Subcutaneous adipose tissue (tissue), 4 donors: ENCODE data around the gene THRAP3. TPM values are rescaled to one million over a fixed set of nuclear protein-coding genes. Genes with fewer than 3 reads are reported as not detected.

ENCODE experiments used
- total RNA-seq, 4 donors: library from RNA; depleted of rRNA; stranded (reverse); fragments of >200 nt; gene quantifications; one replicate each; pipeline ENCODE4 v1.1.0, GENCODE V29; 2016
- TF ChIP-seq, protein P1 (sequence below): fragments of 450-650 bp; IDR thresholded peaks from one replicate; pipeline ENCODE4 v1.5.1; 2016; ENCODE audit warnings: low read depth, mild to moderate bottlenecking, control low read depth, antibody characterized with exemption, moderate library complexity

THRAP3 gene
- total RNA-seq, 4 donors from 2014 or later: 85.7 to 96.5 (median 87.6) TPM

DNA sequence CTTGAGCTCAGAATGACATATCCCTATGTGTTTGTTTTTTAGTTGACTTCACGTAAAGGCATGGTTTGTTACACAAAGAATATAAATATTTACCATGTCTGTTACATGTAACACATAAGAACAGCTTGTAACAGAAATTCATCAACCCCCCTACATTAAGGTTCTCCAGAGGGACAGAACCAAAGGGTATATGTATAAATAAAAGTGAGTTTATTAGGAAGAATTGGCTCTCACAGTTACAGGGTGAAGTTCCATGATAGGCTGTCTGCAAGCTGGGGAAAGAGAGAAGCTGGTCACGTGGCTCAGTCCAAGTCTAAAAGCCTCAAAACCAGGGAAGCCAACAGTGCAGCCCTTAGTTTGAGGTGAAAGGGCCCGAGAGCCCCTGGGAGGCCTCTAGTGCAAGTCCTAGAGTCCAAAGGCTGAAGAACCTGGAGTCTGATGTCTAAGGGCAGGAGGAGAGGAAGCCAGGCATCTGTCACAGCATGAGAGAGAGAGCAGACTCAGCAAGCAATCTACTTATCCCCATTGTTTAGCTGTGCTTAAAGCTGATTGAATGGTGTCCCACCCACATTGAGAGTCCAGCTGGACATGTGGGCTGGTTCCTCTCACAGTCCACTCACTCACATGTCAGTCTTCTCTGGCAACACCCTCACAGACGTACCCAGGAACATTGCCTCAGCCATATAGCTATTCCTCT lies 15.8 kb downstream of the THRAP3 start:
- TF ChIP-seq, protein P1, sequence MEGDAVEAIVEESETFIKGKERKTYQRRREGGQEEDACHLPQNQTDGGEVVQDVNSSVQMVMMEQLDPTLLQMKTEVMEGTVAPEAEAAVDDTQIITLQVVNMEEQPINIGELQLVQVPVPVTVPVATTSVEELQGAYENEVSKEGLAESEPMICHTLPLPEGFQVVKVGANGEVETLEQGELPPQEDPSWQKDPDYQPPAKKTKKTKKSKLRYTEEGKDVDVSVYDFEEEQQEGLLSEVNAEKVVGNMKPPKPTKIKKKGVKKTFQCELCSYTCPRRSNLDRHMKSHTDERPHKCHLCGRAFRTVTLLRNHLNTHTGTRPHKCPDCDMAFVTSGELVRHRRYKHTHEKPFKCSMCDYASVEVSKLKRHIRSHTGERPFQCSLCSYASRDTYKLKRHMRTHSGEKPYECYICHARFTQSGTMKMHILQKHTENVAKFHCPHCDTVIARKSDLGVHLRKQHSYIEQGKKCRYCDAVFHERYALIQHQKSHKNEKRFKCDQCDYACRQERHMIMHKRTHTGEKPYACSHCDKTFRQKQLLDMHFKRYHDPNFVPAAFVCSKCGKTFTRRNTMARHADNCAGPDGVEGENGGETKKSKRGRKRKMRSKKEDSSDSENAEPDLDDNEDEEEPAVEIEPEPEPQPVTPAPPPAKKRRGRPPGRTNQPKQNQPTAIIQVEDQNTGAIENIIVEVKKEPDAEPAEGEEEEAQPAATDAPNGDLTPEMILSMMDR: no peak

DNA sequence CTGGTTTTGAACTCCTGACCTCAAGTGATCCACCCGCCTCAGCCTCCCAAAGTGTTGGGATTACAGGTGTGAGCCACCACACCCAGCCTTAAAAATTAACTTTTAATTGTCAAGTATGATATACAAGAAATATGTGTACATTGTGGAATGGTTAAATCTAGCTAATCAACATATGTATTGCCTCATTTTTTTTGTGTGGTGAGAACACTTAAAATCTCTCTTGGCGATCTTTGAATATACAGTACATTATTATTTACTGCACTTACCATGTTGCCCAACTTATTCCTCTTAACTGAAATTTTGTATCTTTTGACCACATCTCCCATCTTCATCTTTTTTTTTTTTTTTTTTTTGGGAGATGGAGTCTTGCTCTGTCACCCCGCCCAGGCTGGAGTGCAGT lies 23.3 kb downstream of the THRAP3 start:
- TF ChIP-seq, protein P1: no peak

DNA sequence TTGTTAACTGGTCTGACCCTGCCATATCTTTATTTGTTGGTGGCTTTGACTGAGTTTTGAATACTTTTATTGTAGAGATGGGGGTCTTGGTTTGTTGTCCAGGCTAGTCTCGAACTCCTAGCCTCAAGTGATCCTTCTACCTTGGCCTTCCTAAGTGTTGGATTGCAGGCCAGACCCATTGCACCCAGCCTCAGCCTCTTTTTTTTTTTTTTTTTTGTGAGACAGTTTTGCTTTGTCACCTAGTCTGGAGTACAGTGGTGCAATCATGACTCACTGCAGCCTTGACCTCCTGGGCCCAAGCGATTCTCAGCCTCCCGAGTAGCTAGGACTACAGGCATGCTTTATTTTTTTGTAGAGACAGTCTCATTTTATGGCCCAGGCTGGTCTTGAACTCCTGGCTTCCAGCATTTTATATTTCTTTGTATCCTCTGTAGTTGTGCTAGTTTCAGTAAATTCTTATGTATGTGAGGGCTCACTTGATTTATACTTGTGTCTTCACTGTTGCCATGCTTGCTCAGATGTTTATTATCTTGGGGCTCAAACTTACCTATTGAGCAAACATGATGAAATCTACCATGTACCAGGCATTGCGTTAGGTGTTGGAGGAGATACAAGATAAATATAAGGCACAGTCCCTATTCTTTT lies 24.1 kb downstream of the THRAP3 start:
- TF ChIP-seq, protein P1: no peak

DNA sequence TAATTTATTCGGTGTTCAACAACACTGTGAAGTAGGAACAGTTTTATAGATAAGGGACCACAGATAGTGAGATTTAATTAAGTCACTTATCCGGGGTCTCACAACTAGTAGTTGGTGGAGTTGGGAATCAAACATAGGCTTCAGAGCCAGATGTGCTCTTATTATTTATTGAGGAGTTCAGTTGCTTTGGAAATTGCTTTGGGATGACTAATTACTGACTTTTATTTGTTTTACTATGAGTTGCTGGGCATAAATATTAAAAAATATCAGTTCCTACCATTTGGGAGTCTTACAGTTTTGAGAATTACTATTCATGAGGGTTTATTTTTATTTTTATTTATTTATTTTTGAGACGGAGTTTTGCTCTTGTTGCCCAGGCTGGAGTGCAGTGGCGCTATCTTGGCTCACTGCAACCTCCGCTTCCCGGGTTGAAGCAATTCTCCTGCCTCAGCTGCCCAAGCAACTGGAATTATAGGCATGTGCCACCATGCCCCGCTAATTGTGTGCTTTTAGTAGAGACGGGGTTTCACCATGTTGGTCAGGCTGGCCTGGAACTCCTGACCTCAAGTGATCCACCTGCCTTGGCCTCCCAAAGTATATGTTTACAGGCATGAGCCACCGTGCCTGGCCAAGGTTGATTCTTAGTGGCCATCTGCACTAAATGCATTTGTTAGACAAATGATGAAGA lies 27.7 kb downstream of the THRAP3 start:
- TF ChIP-seq, protein P1: no peak

DNA sequence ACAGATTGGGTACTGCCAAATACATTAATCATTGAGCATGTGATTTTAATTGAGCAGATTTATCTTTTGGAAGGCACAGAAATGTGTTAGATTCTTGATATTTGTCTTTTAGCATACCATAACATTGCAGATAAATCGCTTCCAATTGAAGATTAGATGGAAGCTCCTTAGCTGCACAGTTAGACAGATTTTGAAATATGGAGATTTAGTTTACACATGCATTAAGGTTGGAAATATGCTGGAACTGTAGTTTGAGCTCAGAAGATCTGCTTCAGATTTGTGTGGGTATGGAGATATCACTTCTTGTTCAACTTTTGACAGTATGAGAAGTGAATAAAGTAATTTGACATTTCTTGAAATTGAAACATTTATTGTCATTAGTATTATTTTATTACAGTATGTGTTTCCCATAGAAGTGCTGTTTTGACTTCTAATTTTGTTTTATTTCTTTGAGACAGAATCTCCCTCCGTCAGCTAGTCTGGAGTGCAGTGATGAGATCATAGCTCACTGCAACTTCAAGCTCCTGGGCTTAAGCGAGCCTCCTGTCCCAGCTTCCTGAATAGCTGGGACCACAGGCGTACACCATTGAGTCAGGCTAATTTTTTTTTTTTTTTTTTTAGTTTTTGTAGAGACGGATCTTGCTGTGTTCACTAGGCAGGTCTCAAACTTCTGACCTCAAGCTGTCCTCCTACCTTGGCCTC lies 29.1 kb downstream of the THRAP3 start:
- TF ChIP-seq, protein P1: no peak

DNA sequence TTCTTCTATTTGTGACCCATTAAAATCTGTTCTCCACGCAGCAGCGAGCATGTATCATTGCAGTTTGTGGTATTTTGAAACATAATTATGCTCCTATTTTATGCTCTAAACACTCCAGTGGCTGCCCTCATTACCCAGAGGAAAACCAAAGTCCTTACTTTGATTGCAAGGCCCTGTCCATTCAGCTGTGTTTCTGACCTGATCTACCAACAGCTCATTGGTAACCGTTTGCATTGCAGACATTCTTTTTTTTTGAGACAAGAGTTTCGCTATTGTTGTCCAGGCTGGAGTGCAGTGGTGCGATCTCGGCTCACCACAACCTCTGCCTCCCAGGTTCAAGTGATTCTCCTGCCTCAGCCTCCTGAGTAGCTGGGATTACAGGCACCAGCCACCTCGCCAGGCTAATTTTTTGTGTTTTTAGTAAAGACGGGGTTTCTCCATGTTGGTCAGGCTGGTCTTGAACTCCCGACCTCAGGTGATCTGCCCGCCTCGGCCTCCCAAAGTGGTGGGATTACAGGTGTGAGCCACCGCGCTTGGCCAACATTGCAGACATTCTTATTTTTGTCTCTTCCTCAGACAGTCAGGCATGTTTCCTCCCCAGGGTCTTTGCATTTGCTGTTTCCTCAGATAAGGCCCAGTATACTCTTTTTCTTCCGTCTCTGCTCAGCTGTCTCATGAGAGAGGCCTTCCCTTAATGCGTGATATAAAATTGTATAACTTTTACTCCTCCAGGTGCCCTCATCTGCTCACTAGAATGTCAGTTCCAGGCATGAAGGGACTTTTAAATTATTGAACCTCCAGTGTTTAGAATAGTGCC lies 32.5 kb downstream of the THRAP3 start:
- TF ChIP-seq, protein P1: no peak
